GM10847 (cell line): ENCODE measurements around the gene EXOC3L4.

Experiments used
- POLR2A ChIP-seq: IDR thresholded peaks from 2 replicates; pipeline ENCODE4 v1.6.1; 2011; ENCODE audit not compliant: insufficient read length; ENCODE audit errors: extremely low read depth

The EXOC3L4 gene

DNA sequence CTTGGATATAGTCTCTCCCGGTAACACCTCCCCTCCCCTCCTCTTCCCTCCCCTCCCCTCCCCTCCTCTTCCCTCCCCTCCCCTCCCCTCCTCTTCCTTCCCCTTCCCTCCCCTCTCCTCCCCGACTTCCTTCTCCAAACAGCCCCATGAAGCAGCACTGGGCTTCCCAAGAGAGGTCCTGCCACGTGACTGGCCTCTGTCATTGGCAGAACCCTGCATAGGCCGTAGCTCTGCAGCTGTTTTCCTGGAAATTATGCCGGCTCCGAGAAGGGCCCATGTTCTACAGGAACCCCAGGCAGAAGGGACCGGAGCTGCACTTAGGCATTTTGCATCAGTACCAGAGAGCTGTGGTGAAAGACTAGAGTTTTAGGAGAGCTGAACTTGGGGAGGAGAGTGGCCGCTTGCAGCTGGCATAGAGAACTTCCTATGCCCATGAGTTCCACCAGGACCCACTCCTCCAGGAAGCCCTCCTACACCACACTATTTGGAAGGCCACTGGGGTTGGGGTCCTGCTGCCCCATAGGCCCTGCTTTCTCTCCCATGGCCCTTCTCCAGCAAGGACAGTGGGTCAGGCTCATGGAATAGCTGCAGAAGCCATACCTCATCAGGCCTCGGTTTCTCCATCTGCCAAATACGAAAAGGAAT is 23.6 kb downstream of the EXOC3L4 start:
- TF ChIP-seq POLR2A = no peak

DNA sequence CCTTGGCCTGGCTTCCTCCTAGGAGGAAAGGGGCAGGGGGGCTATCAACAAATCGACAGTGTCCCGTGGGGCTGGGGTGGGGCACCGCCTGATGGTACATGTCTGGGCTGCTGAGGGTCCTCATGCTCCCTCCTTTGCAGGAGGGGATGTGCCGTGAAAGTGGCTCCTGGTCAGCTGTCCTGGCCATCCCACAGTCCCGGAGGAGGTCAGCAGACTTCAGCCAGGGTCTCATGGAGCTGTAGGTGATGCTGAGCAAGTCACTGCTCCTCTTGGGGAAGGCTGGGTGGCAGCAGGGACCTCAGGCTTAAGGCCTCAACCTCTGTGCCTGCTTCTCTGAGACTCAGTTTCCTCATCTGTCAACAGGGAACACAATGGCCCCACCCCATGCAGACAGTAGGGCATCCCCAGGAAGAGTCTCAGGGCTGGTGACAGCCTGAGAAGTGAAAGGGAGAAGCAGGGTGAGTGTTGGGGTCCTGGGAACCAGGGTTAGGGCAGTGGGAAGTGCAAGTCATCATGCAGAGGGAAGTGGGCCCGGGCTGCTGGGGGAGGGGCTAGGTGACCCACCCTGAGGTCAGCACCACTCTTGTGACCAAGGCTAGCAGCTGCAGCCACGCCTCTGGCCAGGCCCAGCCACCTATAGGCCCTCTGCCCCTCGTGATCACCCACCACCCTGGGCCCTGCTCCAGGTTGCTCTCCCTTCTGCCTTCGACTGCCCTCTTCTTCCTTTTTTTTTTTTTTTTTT is 24.3 kb downstream of the EXOC3L4 start:
- TF ChIP-seq POLR2A = no peak

DNA sequence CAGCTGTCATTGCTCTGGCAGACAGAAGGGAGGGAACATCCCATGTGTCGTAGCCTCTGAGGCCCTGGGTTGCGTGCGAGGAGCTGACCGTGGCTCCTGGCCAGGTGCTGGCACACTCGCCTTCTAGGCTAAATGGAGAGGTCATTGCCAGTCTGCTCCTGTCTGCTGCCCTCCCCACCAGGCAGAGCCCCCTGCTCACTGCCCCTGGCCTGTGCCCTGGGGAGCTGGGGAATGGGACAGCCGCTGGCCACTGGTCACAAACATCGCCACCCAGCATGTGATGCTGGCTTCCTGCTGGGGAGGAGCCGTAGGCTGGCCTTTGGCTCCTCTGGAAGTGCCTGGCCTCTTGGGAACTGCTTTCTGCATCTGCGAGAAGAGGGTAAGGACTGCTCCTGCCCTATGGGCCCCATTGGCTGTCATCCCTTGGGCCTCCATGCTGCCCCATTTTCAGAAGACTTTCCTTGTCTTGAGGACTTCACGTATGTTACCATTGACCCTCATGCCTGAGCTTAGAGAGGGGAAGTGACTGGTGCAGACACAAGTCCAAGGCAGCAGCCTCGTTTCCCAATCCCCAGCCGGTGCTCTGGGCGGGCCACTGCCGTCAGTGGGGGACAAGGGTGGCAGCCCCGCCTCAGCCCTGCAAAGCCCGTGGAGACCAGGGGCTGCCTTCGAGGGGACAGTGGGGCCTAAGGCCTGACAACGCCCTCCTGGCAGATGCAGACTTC is 26.8 kb downstream of the EXOC3L4 start:
- no peak for TF ChIP-seq POLR2A

DNA sequence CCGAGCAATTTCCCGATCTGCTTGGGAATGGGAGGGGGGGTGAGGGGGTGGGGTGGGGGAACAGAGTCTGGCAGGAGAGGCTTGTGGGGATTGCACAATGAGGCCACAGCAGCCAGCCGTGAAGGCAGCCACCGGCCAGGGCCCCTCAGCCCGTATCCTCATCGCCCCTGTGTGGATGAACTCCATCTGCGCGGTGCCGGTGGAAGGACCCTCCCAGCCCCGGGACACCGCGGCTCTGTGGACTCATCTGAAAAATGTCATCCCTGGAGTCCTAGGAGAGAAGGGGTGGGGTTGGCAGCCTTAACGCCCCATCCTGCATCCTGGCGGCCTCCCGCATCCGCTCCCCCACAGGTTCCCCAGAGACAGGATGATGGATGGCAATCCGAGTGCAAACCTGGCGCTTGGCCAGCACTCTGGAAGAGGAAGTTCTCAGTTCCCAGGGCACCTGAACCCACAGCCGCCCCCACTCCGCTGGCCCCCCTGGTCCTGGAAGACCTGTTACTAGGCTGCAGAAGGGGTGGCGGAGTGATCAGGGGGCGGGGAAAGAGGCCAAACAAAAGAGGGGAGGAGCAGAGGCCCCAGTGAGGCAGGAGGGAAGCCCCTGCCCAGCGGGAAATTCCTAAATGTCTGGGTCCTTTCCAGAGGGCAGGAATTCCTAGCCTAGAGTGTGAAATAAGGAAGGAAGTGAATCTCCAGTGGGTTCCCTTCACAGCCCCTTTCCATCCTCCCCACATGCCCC is 27.5 kb downstream of the EXOC3L4 start:
- no peak for TF ChIP-seq POLR2A

DNA sequence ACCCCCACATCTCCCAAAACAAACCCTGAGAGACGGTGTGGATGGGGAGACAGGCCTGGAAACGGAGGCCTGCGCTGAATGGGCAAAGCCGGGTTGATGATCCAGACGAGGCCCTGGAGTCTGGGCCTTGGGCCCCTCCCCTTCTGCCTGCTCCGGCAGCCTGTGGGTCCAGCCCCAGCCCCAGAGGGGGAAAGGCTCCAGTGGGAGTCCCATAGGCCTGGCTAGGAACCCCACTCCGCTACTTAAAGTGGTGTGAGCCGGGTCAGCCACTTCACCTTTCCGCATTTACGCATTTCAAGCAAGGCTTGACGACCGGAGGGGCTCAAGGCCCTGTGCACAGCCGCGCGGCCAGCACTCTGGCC is 28.0 kb downstream of the EXOC3L4 start:
- TF ChIP-seq POLR2A = no peak

- TF ChIP-seq POLR2A = peak; percentile 14
Measured at GRCh38 chr14:103122947-103123633, 28.6 kb downstream of the EXOC3L4 start, which contains the start of gene TNFAIP2. TNFAIP2 (plus strand) TSS chr14:103123461; CDS start chr14:103126458, 2,997 bp downstream.

GRCh38 chr14:103123634-103124500 is 29.3 kb downstream of the EXOC3L4 start:
- no peak for TF ChIP-seq POLR2A

- TF ChIP-seq POLR2A = no peak
Measured at GRCh38 chr14:103124501-103125001, 30.0 kb downstream of the EXOC3L4 start.

- TF ChIP-seq POLR2A = no peak
Measured at GRCh38 chr14:103125098-103126070, 30.9 kb downstream of the EXOC3L4 start.

DNA sequence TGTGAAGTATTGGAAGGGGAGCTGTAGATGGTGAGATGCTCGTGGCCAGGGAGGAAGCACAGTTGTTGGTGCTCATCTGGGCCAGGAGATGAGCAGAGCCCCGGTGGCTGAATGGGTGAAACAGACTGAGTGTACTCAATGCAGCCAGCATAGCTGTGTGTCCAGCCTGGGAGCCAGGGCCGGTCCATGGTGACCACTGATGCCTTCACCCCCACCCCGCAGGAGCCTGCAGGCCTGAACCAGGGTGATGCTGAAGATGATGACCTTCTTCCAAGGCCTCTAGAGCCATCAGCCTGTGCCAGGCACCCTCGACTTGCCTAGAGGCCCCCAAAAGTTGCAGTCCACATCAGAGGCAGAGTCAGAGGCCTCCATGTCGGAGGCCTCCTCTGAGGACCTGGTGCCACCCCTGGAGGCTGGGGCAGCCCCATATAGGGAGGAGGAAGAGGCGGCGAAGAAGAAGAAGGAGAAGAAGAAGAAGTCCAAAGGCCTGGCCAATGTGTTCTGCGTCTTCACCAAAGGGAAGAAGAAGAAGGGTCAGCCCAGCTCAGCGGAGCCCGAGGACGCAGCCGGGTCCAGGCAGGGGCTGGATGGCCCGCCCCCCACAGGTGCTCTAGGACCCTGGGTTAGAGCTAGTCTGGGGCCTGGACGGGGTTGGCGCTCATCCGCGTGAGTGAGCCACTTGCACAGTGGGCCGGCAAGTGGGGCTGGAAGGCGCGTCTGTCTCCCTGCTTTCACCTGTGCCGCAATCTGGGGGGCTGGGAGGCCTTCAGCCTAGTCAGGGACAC is 31.8 kb downstream of the EXOC3L4 start:
- no peak for TF ChIP-seq POLR2A

GRCh38 chr14:103126873-103127304 is 32.4 kb downstream of the EXOC3L4 start:
- no peak for TF ChIP-seq POLR2A

DNA sequence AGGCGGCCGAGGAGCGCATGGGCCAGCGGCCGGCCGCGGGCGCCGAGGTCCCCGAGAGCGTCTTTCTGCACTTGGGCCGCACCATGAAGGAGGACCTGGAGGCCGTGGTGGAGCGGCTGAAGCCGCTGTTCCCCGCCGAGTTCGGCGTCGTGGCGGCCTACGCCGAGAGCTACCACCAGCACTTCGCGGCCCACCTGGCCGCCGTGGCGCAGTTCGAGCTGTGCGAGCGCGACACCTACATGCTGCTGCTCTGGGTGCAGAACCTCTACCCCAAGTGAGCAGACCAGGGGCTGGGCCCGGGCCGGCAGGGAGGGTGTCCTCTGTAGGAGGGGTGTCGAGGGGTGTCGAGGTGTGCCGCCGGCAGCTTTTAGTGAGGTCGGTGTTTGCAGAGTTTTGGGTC is 32.8 kb downstream of the EXOC3L4 start:
- TF ChIP-seq POLR2A = no peak
